Activated CD8-positive, alpha-beta memory T cell treated with anti-CD3 and anti-CD28 coated beads for 24 hours (primary cell): Measurements from ENCODE around the gene GORASP1.

Experiments used
- DNase-seq: peaks from one replicate; pipeline ENCODE4 v3.0.0-alpha.2; 2020

Gene GORASP1

DNA sequence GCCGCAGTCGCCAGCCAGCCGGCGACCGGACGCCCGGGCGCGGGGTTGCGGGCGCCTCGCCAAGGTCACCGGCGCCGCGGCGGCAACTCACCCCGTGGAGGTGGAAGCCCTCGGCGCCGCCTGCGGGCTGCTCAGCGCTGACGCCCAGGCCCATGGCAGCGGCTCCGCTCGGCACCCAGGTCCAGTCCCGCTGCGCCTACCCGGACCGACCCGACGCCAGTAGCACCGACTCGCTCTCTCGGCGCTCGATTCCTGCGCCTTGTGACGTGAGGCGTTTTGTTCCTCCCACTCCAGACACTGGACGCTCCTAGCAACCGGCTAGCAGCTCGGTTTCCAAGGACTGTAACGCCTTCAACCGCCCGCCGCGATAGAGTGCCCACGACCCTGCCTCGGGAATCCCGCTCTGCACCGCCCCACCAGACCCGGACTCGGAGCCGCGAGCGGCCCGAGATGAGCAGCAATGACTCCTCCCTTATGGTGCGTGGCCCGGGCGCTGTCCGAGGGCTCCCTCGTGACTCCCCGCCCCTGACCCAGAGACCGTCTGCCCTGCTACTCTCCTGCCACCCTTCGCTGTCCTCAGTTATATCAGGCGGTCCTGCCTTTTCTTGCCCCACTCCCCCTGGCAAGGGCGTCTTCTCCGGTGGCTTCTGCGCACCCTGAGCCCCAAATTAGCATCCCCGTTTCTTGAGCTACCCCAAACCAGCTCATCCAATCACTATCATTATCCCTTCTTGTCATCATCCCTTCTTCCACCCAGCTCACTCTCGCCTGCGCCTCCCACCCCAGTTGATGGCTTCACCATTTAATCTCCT is at the start of gene GORASP1, which contains the start of gene TTC21A:
TSS of gene GORASP1 (minus strand) at position 240 of the 812 bp plus-strand sequence. CDS start at position 154, 86 bp downstream.
TSS of gene TTC21A (plus strand) at position 293 of the 812 bp plus-strand sequence. CDS start at position 451, 158 bp downstream.
- peak; percentile 86 for DNase-seq

DNA sequence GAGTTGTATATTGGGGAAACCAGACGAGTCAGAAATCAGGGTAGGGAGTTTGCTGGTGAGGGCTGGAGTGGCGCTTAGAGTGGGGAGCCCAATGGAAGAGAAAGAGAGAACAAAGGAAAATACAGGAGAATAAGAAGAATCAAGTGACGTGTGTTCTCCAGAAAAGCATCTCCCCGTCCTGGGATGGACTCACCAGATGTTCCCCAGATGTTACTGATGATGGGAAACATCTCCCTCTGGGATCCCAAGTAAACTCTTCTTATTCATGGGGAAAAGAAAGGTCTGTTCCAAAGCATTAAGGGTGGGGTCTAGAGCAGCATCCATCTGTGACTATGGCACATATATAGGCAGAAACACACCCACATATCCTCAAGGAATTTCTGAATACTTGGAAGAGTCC is 49.0 kb upstream of the GORASP1 start:
- DNase-seq: no peak

DNA sequence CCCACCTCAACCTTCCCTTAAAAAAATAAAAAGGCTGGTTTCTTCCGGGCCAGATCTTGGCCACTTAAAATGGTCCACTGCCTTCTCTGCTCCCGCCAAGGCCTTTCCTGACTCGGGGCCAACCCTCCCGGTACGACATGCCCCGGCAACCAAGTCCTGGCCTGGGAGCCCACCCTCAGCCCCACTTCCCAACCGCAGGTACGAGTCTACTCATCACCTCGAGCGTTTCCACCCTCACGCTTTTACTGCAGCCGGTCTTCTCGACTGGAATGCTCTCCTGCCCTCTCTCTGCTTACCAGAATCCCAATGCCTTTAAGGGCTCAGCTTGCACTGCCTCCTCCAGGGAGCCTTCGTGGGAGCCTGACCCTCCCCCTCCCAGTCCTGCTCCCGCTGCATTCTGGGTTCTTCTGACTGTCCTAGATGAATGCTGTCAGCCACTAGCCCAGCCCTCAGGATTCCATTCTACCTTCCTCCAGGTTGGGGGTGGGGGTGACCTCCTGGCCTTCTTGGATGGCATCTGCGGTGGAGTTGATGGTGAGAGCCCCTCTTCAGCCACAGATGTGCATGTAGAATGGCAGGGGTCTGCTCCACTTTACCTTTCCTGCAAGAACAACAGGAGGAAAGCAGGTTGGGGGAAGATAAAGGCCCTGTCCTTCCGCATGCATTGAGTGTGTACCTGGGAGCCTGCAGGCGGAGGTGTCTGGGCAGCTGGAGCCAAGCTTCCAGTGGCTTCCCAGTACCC is 47.0 kb upstream of the GORASP1 start:
- peak; percentile 61 for DNase-seq

DNA sequence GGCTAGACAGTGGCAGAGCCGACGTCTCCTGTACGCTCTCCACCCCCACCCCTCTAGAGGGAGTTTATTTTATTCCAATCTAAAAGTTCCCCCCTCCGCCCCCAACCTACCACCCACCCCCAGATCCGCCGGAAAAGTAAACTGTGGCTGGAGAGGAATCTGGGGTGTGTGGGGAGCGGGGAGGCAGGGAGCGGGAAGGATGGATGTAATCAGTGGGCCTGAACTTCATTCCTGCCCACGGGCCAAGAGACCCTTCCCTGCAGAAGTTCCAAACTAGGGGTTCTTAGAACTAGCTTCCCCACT is 46.5 kb upstream of the GORASP1 start:
- DNase-seq: no peak

DNA sequence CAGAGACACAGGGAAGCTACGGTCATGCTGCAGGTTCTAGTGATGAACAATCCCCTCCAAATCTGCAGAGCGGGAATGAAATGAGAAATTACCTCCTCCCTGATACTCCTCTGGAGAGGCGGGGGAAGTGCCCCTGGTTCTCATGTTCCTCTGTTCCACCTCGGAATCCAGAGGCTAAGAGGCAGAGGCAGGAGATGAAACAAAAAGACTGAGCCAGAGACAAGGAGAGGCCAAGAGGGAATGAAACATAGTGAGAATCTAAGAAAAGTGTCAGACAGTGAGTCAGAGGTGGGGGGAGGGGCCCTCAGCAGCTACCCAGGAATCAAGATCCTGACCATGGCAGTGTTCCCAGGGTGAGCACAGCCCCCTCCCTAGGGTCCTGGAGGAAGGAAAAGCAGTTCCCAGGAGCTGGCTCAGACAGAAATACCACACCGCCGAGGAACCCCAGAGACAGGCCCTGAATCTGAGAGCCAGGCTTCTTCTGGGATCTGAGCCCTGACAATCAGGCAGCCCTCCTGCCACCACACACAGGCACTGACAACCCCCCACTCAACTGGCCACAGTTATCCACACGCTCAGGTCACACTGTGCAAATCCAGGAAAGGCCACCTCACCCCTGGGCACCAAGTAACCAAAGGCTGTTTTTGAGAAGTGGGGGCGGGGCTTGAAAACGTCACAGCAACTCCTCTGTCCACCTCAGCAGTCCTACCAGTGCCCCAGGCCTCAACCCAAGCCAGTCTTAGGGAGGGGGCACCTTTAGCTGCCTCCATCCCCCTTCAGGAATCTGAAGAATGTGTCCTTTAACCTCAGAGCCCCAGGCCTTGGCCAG is 43.6 kb upstream of the GORASP1 start:
- DNase-seq: peak; percentile 85

DNA sequence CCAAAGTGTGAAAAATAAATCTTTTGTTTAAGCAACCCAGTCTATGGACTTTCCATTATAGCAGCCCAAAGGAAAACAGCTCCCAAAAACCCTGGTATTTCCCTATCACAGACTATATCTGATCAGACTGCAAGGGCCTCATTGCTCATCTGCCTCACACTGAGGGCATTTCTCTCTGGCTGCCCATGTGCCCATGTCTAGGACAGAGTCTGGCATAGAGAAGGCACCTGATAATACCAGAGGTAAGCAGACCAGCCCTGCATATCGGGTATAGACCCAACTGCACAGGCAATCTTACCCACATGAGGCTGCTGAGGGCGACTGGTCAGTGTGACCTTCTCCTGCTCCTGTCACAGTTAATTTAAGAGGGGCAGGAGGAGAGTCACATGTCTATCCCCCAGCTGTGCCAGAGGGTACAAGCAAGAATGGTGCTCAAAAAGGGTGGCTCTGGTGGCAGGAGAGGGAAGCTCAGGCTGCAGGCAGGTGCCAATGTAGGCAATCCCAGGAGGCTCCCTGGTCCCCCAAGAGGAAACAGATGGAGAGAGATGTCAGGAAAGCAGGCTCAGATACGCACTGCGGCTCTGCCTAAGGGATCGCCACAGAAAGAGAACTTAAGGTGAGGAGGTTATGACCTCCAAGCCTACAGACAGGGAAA is 42.8 kb upstream of the GORASP1 start:
- DNase-seq: no peak

DNA sequence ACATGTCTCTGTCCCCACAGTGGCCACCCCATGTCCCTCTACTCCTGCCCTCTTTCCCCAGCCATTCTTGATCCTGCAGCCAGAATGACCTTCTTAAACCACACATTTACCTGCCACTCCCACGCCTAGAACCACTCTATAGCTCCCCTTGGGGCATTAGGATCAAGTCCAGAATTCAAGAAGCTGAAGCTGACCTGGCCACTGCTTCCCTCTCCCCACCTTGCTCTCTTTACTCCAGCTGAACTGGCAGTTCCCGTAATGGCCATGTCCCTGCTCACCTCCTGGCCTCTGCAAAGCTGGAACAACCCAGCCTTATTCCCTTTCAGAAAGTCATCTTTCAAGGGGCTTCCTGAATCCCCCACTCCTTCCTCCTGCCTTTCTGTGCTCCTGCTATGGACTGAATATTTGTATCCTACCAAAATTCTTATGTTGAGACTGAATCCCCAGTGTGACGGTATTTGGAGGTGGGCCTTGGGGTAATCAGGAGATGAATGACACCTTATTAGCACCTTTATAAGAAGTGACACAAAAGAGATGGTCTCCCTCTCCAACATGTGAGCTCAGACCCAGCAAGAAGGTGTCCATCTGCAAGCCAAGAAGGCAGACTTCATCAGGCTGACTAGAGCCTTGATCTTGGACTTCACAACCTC is 42.2 kb upstream of the GORASP1 start:
- peak; percentile 53 for DNase-seq

DNA sequence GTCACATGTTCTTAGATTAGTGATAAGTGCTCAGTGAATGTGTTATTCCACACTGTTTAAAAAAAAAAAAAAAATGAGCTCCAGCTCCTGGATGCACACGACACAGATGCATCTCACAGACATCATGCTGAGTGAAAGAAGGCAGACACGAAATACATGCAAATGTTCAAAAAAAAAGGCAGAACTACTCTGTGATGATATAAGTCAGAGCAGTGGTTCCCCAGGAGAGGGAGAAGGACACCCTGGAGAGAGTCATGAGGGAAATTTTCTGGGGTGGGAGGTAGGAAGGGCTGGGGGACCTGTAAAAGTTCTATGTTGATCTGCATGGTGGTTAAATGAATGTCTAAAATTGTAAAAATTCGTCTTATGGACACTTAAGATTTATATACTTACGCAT is 41.6 kb upstream of the GORASP1 start:
- DNase-seq: peak; percentile 40

GRCh38 chr3:39148435-39149058 is 41.1 kb upstream of the GORASP1 start:
- peak; percentile 66 for DNase-seq

DNA sequence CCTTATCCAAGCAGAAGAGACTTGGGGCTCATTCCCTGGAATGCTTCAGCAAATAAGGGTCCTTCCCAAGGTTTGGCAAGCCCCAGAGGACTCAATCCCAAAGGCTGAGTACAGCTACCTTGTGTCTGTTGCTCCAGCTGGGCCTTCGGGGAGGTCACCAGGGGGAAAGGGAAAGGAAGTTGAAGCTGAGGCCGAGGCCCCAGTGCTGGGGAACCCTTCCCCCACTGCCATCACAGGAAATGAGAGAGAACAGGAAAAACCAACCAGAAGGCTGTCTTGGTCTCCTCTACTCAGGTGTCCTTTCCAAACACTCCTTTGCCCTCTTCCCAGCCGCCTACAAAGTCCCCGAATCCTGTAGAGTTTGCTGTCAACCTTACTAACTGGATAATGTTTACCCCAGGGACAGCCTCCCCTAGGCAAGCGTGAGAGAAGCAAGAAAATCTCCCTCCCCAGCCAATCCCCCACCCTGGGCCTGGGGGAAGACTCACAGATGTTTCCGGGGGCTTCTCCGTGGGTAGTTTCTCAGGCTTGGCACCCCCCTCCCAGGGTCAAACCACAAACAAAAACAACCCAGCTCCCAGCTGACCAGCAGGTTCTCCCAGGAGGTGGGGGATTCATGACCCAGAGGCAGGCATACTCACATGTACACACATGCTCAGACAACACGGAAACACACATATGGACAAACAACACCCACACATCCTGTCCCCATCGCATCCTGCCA is 40.4 kb upstream of the GORASP1 start:
- DNase-seq: peak; percentile 68

- DNase-seq: peak; percentile 82
These were observed 39.5 kb upstream of the GORASP1 start for GRCh38 chr3:39146611-39147591.

GRCh38 chr3:39146083-39146501 is 38.7 kb upstream of the GORASP1 start:
- DNase-seq: peak; percentile 45

DNA sequence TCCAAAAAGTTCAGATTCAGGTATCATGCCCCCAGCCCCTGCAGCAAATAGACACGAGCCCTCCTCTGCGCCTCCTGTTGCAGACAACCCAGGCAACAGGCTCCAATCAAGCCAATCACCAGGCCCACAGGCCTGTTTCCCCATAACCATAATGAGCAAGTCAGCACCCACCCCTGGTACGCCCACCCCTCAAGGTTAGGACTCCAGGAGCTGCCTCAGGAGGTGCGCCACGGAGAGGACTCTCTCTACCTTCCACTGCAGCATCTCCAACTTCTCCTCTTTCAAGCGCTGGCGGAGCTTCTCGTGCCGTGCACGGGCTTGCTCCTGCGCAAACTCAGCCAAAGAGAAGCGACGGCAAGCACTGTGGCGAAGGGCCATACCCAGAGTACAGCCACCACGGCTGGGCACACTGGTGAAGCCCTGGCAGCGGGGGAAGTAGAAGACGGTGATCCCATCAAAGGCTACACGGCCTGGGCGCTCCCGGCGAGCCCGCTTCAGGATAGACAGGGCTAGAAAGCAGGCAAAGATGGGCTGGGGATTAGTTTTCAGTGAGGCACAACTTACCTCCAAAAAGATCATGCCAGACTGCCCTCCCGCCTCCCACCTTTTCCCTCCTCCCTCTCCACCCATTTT is 37.4 kb upstream of the GORASP1 start:
- DNase-seq: peak; percentile 43

- DNase-seq: peak; percentile 51
These were observed 36.8 kb upstream of the GORASP1 start for GRCh38 chr3:39144095-39144747.

DNA sequence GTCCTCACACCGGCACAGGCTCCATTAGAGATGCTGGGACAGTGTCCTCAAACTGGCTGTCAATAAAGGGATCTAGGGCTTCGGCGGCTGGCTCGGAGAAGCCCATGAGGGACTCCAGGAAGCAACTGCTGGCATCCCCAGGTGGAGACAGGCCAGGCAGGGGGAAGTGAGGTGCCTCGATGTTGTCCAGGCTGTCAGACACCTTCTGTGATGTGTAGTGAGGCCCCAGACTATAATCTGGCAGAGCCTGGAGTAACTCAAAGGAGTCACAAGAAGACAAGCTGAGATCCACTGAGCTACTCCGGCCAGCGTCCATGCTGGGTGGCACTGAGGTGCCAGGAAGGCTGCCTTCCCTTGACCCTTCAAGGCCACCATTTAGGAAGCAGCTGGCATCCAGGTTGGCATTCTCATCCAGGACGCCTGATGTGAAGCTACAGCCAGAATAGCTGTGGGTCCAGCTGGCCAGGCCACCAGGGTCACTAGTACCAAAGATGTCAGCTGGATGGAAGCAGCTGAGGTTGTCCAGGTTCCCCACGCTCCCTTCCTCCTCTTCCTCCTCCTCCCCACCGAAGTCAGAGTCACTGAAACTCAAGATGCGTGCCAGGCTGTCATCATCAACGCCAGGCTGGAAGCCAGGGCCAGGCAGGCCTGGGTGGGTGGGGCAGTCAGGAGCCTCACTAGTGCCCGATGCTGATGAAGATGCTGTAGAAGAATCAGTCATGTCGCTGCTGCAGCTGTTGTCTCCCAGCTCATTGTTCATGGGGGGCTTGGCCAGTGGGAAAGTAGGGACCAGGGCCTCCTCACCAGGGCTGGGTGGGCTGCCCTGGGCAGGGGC is 35.8 kb upstream of the GORASP1 start:
- peak; percentile 47 for DNase-seq

GRCh38 chr3:39142067-39142466 is 34.6 kb upstream of the GORASP1 start:
- peak; percentile 42 for DNase-seq

DNA sequence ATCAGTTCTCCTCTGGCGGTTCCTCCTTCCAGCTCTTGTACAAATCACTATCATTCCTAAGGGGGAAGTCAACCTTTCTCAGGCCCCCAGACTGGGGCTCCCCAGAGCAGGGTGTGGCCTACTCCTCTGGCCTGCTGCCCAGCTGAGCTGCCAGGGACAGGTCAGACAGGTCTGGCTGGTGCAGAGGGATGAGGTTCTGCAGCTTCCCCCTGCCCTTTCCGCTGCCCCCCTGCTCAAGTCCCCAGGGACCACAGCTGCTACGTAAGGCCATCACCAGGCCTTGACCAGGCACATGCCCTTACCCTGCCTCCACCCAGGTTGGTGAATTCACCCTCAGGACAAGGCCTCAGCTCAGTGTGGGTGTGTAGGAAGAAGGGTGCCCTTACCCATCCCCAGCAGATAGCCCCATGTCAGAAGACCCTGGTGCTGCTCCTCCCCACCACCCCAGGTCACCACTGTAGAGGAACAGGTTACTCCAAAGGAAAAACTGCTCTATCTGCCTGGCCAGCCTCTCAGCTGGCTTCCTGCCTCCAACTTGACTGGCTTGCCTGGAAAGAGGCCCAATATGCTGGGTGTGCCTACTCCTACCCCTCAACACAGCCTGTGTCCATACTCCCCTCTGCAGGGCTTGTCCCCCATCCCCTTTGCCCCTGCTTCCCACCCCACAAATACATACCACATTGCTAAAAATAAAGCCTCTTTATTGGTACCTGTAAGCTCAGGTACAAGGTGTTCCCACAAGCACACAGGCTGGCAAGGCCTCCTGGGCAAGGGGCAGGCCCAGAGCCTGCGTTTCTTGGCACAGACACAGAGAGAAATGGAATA is 34.0 kb upstream of the GORASP1 start:
- peak; percentile 52 for DNase-seq
